Islet precursor cell (in vitro differentiated cells): ENCODE measurements around the gene TF.
"Not testable (repeated sequence)": the region's sequence is repeated elsewhere in the genome, so short reads cannot be mapped to it uniquely, and the experiment has no call there.

Source experiments
- DNase-seq: peaks from one replicate; pipeline ENCODE4 v3.0.0-alpha.2; 2018

TF gene

DNA sequence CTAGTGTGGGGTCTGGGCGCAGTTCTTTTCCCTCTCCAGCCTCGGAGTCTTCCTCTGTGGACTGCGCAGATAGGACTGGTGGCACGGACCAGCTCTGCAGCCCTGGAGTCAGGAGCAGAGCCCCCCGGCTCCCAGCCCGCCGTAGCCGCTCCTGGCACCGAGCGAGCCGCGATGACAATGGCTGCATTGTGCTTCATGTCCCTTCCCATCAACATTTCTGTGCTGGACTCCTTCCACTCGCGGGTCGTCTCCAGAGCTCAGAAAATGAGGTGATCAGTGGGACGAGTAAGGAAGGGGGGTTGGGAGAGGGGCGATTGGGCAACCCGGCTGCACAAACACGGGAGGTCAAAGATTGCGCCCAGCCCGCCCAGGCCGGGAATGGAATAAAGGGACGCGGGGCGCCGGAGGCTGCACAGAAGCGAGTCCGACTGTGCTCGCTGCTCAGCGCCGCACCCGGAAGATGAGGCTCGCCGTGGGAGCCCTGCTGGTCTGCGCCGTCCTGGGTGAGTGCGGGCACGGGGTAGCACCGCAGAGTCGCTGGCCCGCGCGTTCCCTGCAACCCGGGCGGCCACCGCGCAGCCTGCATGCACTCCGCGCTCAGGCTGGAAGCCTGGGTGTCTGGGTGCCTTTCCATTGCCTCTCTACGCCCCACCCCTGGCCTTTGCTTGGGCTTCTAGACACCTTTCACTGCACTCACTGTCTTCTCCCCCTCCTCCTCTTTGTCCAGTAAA, at the start of gene TF:
Gene TF, plus strand, starts transcription at position 413 of the 731 bp plus-strand sequence. Its CDS starts 48 bp downstream, at position 461.
- DNase-seq: no peak

DNA sequence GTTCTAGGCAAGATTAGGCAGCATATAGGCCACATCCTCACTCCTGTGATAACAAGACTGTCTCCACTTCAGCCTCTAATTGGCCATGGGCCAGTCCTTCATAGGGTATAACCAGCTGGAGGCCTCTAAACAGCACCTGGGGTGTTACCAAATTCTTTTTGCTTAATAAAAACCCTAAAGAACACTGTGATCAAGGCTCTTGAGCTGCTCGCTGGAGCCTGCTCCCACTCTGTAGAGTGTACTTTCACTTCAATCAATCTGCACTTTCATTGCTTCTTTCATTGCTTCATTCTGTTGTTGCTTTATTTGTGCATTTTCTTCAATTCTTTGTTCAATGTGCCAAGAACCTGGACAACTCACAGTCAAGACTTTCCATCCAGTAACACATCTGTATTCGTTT, 48.2 kb upstream of the TF start:
- DNase-seq: peak; percentile 12

DNA sequence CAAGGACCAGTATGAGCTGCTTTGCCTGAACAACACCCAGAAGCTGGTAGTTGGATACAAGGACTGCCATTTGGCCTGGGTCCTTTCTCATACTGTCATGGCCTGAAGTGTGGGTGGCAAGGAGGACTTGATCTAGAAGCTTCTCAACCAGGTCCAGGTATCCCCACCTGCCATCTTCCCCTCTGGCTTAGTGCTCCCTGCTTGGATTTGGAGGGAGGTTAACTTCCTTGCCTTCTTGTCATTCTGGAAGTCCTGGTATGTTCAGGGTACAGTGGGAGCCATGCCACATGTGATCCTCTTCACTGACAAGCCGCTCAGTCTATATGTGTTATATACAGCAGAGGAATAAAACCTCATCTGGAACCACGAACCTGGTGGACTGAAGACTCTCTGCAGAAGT, 46.7 kb upstream of the TF start:
- peak; percentile 30 for DNase-seq

GRCh38 chr3:133699903-133700302, 46.3 kb upstream of the TF start:
- no peak for DNase-seq

DNA sequence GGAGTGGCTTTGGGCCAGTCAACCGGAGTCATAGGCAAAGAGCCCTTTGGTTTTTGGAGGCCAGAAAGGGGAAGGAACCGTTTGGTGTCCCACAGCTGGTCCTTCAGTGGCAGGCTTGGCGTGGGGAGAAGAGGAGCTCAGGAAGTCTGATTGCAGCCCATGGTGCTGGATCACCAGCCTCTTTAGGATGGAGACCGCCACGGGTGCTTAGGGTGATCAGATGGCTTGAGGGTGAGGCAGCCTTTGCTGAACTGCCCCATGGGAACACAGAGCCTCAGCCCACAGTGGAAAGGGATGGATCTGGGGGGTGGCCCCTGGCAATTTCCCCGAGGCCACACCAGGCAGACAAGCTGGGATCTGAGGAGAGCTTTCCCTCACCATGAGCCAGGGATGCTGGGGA, 45.8 kb upstream of the TF start:
- peak; percentile 28 for DNase-seq

DNA sequence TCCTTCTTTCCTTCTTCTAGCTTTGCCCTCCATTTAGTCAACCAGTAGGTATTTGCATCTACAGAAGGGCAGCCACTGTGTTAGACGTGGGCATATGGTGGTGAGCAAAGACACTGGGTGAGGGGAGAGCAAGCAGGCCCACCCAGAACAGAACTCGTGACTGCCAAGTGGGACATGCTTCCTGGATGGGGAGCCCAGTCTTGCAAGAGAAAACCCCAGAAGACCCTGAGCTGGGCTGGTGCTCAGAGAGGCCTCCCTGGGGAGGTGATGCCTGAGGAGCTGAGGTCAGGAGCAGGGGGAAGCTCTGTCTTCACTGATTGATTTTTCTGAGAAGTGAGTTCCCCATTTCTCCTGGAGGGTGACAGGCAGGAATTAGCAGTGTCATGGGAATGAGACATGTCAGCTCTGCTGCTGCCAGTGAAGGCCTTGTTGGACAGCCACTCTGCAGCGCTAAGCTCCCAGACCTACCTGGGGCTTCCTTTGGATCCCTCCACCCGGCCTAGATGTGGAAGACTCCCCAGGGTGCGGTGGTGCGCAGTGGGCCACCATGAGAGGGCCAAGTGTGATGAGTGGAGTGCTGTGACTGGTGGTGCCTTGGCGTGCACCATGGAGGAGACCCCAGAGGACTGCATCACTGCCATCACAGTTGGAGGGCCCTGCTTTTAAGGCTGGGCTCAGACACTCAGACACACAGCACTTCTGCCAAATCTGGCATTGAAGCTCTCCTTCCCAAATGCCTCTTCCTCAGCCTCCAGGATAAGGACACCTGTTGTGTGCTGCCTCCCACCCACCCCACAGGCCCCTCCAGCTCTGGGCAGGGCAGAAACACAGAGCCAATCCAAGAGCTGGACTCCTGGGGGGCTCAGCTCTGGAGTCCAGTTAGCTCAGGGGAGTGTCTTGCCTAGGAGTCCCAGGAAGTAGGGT, 44.5 kb upstream of the TF start:
- peak; percentile 42 for DNase-seq

DNA sequence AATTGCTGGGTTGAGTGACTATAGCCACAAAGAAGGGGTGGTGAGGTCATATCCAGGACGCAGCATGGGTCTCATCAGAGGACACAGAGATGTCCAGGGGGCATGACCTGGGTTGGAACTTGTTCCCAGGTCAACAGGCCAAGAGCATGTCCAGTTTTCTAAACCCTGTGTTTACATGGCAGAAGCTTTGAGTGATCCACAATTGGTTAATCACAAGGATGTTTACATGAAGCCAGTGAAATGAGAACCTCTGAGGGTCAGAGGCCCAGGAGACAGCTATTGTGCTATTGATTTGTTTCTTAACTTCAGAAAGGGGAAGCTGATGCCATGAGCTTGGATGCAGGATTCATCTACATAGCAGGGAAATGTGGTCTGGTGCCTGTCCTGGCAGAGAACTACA, 42.3 kb upstream of the TF start:
- peak; percentile 50 for DNase-seq

- DNase-seq: peak; percentile 40
These were observed 40.2 kb upstream of the TF start for GRCh38 chr3:133706033-133706432.

DNA sequence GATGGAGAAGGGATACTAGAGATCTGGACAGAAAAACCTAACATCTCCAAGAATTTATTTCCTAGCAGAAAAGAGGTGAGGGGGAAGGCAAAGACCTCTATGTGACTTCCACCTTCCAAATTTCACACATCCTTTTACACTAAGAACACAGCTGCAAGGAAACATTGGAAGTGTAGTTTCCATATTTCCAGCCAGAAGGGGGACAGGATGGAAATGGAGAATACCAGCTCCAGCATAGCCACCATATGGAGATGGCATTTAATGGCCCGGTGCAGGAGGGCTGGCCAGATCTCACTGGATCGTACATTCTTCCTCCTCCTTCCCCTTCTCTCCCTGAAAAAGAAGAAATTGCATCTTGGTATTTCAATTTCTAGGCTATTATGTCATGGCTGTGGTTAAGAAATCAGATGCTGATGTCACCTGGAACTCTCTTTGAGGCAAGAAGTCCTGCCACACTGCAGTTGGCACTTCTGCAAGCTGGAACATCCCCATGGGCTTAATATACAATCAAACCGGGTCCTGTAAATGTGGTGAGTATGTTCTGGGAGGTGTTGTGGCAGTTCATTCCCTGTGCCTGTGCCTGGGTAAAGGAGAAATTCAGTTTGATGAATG, 36.9 kb upstream of the TF start:
- DNase-seq: no peak

DNA sequence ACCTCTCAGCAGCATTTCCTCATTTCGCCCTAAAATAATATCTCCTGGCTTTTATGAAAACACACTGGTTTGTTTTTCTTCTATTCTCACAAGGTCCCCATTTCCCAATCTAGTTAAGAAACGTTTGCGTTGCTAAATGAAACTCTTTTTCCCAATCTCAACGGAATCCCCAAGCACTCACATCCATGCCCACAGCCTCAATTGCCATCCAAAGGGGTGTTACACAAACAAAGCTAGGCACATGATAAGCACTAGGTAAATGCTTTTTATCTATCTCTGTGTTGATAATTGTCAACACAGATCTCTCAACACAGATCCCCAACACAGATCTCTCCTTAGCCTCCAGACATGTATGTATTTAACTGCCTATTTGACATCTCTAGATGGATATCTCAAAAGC, 35.2 kb upstream of the TF start:
- DNase-seq: no peak

DNA sequence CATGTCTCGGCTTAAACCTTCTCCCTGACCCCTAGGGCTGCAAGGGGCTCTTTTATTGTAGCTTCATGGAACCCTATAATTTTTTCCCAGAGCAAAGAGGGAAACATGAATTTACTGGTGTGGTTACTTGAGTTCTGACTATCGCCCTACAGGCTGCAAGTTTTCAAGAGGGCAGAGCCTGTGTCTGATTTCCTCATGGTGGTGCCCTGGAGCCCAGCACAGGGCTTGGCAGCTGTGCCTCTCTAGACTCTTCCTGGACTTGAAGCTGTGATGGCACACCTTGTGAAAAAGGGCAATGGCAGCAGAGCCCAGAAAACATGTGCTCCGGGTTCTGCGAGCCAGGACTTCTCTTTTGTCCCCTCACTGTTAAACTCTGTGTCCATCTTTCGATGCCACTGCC, 34.2 kb upstream of the TF start:
- DNase-seq: peak; percentile 18

GRCh38 chr3:133713347-133713746, 32.8 kb upstream of the TF start:
- peak; percentile 23 for DNase-seq

DNA sequence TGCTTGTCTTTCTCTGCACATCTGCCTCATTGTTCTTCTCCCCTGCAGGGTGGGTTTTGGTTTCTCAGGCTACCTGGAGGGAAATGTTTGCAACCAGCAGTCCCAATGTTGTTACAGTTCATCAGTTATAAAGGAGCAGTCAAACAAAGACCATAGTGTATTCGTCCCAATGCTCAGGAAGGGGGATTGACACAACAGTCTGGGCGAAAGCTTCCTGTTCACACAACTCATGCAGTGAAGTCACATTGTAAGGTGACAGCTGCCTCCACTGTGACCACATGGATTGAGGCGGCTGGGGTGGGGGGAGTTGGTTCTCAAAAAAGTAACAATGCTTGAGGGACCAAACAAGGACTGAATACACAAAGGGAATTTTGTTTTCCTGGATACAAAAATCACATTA, 28.8 kb upstream of the TF start:
- DNase-seq: peak; percentile 33

DNA sequence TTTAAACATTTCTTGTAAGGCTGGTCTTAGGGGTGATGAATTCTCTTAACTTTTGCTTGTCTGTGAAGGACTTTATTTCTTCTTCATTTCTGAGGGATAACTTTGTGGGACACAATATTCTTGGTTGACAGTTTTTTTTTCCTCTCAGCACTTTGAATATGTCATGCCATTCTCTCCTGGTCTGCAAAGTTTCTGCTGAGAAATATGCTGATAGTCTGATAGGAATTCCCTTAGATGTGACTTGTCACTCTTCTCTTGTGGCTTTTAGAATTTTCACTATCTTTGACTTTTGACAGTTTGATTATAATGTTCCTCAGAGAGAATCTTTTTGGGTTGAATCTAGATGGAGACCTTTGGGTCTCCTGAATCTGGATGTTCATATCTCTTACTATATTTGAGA, 23.3 kb upstream of the TF start:
- DNase-seq: no peak

DNA sequence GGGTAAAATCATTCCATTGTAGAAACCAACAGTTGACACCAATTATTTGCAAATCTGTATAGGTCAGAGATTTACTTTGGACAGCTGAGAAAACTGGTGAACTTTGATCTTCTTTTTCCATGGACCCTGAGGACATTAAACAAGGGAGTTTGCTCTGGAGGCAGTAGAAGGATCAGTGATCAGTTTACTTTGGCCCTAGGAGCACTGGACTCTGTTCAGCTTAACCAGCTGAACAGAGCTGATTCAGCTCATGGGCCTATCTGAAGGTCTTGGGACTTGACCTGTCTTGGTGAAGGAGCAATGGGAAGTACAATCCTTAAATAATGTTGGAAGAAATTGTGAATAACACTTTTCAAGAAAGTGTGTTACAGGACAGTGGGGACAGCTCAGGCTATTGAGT, 15.2 kb upstream of the TF start:
- DNase-seq: no peak

- DNase-seq: not testable (repeated sequence)
These were observed 14.0 kb upstream of the TF start for GRCh38 chr3:133732231-133732630.

GRCh38 chr3:133733226-133733625, 13.0 kb upstream of the TF start:
- no peak for DNase-seq

GRCh38 chr3:133734305-133734704, 11.9 kb upstream of the TF start:
- DNase-seq: peak; percentile 11

DNA sequence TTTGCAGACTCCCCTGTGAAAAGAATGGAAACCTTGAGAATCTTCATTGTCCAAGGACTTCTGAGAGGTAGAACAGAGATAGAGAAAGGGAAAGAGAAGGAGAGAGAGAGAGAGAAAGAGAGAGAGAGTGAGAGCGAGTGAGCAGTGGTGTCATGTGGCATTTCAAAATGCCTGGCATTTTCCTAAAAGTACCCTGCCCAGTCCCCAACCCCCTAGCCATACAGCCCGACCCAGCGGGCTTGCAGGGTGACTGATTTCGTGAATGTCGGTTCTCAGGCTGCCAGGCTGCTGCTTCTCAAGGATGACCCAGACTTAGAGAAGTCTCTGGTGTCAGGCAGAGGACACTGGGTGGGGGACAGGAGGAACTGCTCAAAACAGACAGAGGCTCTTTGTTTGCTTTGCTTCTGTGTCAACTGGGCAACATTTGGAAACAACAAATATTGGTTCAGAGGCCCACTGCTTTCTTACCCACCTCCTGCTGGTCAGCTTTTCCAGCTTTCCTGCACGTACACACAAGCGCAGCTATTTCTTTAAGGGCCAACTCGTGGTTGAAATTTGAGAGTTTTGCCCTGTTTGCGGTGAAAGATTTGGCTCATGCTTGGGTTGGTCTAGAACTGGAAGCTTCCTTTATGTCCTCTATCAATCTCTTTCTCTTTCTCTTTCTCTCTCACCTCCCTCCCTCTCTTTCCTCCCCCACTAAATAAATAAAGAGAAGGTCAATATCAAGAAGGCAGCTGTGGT, 3.7 kb upstream of the TF start:
- DNase-seq: no peak

DNA sequence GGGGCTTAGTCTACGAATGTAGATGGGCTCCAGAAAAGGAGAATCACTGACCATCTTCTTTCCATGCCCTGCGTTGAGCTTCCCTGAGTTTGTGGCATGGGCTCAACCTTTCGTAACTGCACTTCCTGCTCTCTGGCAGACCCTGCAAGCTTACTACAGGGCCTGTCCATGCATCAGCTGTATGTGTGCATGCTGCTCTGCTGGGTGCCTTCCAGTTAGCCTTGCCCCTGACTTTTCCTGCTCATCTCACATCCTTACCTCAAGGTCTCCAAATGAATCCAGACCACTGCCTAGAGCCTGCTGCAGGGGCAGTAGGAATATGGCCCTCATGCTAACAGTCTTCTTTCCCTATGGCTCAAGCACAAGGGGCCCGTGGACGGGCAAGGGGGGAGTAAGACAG, 2.0 kb upstream of the TF start:
- no peak for DNase-seq

DNA sequence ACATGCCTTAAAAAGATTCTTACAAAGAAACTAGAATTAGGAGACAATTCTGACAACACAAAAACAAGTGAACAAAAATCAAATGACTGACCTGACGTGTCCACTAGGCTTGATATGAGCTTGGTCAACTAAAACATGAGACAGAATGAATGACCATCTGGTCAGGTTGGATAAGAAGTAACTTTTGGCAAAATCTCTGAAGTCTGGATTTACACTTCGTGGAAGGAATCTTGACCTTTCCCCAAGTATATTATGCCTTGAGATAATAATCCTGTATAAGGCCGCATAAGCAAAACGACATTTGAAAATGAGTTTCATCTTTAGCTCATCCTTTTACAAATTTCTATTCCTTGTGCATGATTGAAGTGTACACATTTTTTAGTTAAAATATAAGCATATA, 1.1 kb upstream of the TF start:
- DNase-seq: no peak

- DNase-seq: no peak
These were observed 496 bp downstream of the TF start for GRCh38 chr3:133746712-133747066.

DNA sequence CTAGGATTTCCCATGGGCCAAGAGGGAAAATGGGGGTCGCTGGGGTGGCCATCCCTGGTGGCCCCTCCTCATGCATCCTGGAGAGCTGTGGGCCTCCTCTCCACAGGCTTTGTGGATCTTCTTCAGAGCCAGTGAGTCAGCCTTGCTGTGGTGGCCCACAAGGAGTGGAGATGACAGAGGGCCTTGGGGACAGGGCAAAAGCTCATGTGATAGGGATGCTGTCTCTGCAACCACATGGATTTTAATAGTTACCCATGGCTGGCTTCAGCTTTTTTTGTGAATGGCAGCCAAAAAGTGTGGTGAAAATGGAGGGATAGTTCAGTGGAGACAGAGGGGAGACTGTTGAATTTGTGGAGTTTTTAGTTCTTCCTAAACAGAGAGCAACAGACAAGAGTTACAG, 1.2 kb downstream of the TF start:
- no peak for DNase-seq
